HepG2 (cell line): ENCODE measurements around the gene PSKH1. TPM values are rescaled to one million over a fixed set of nuclear protein-coding genes. Genes with fewer than 3 reads are reported as not detected.

ENCODE experiments used
- BCL3 ChIP-seq: sonication (generic); formaldehyde crosslinking; IDR thresholded peaks from 2 replicates; pipeline ENCODE4 v1.5.1; 2020; ENCODE audit warnings: mild to moderate bottlenecking, missing genetic modification reagents, moderate library complexity
- ELK4 ChIP-seq: sonication (generic); formaldehyde crosslinking; IDR thresholded peaks from 2 replicates; pipeline ENCODE4 v1.9.0; 2021; ENCODE audit warnings: missing genetic modification reagents, borderline replicate concordance
- FOXA3 ChIP-seq: IDR thresholded peaks from 2 replicates; pipeline ENCODE4 v1.6.1; 2016; ENCODE audit warnings: missing genetic modification reagents, missing compliant biosample characterization
- GATA4 ChIP-seq: sonication (generic); IDR thresholded peaks from 2 replicates; pipeline ENCODE4 v1.6.1; 2016; ENCODE audit warnings: antibody characterized with exemption, low read depth, borderline replicate concordance
- HMG20A ChIP-seq: IDR thresholded peaks from 2 replicates; pipeline ENCODE4 v1.6.1; 2016; ENCODE audit warnings: borderline replicate concordance
- ISX ChIP-seq: sonication (generic); formaldehyde crosslinking; conservative IDR thresholded peaks from 2 replicates; pipeline ENCODE4 v1.5.0; 2020; ENCODE audit warnings: missing genetic modification reagents
- MZF1 ChIP-seq: sonication (generic); formaldehyde crosslinking; IDR thresholded peaks from 2 replicates; pipeline ENCODE4 v1.8.1; 2023; ENCODE audit warnings: mild to moderate bottlenecking, missing genetic modification reagents, borderline replicate concordance
- SNRNP70 ChIP-seq: fragments of 200-400 bp; formaldehyde crosslinking; IDR thresholded peaks from 2 replicates; pipeline ENCODE4 v1.6.1; 2017; ENCODE audit warnings: mild to moderate bottlenecking, low read depth, low read length, moderate library complexity
- SSRP1 ChIP-seq: IDR thresholded peaks from 2 replicates; pipeline ENCODE4 v1.6.1; 2016; ENCODE audit warnings: control low read depth
- TRIM22 ChIP-seq: fragments of 450-650 bp; IDR thresholded peaks from 2 replicates; pipeline ENCODE4 v1.6.1; 2017
- ZBTB26 ChIP-seq: IDR thresholded peaks from 2 replicates; pipeline ENCODE4 v1.6.1; 2016; ENCODE audit warnings: missing compliant biosample characterization, missing genetic modification reagents, borderline replicate concordance
- ZBTB33 ChIP-seq: sonication (generic); formaldehyde crosslinking; IDR thresholded peaks from 2 replicates; pipeline ENCODE4 v1.4.0; 2020; ENCODE audit warnings: missing genetic modification reagents
- ZNF234 ChIP-seq: sonication (generic); formaldehyde crosslinking; conservative IDR thresholded peaks from 2 replicates; pipeline ENCODE4 v1.5.1; 2020; ENCODE audit warnings: mild to moderate bottlenecking, missing genetic modification reagents
- ZNF251 ChIP-seq: sonication (generic); formaldehyde crosslinking; IDR thresholded peaks from 2 replicates; pipeline ENCODE4 v1.9.0; 2021; ENCODE audit warnings: mild to moderate bottlenecking, missing genetic modification reagents
- ZNF274 ChIP-seq: sonication (generic); formaldehyde crosslinking; IDR thresholded peaks from 2 replicates; pipeline ENCODE4 v1.5.1; 2020; ENCODE audit warnings: mild to moderate bottlenecking, missing genetic modification reagents
- ZNF414 ChIP-seq: sonication (generic); formaldehyde crosslinking; IDR thresholded peaks from 2 replicates; pipeline ENCODE4 v1.5.0; 2020; ENCODE audit warnings: missing genetic modification reagents
- ZNF598 ChIP-seq: sonication (generic); formaldehyde crosslinking; IDR thresholded peaks from 2 replicates; pipeline ENCODE4 v1.5.1; 2020; ENCODE audit warnings: mild to moderate bottlenecking, missing genetic modification reagents, borderline replicate concordance
- ZNF800 ChIP-seq: sonication (generic); formaldehyde crosslinking; IDR thresholded peaks from 2 replicates; pipeline ENCODE4 v1.4.0; 2020; ENCODE audit warnings: missing genetic modification reagents
- polyA plus RNA-seq, 8 experiments: library from polyadenylated mRNA; depleted of rRNA in 3 of 8; stranded (reverse) in 7 of 8; unstranded in 1 of 8; fragments of >200 nt; fragmentation: Illumina TruSeq in 4 of 8; extraction: Trizol in 4 of 8; gene quantifications; 2 replicates each; pipeline versions ENCODE4 v1.2.1 to v1.2.3, GENCODE V29; 2011 to 2016; ENCODE audit warnings: low read depth in 4 of 8, missing spikeins in 1 of 8, mixed read lengths in 1 of 8; ENCODE audit not compliant: insufficient read depth in 1 of 8
- total RNA-seq, 5 experiments: library from RNA; depleted of rRNA; stranded (reverse); fragments of >200 nt; fragmentation: Illumina TruSeq; extraction: Trizol; gene quantifications; 2 replicates each; pipeline ENCODE4 v1.2.3, GENCODE V29; 2016; ENCODE audit warnings: low read depth in 1 of 5

PSKH1 gene
- total and polyA plus RNA-seq, 2 of the 13 experiments (the other 11 are each of a cell fraction or from before 2014, with no cell fraction given): 8.4 to 19.1 TPM

GRCh38 chr16:67968400-67969253 lies 75.6 kb downstream of the PSKH1 start, which contains the start of gene SLC12A4 (continued):
- TF ChIP-seq SNRNP70 (no peak), ZNF800 (CRISPR knock-in tag) (no peak; the same call in 1 of the 2 replicates), ZNF251 (CRISPR knock-in tag) (no peak), GATA4 (no peak), TRIM22 (no peak), ZNF234 (CRISPR knock-in tag) (0 out of 2 replicates have a peak, but pooled peaks have one; percentile 31), ELK4 (CRISPR knock-in tag) (no peak), SSRP1 (no peak), ZBTB26 (no peak; the same call in 1 of the 2 replicates), MZF1 (no peak), ZNF414 (peak; percentile 75; the same call in 1 of the 2 replicates), FOXA3 (no peak), ZNF274 (CRISPR knock-in tag) (peak; percentile 61; the same call in 1 of the 2 replicates), ZBTB33 (no peak), HMG20A (CRISPR knock-in tag) (0 out of 2 replicates have a peak, but pooled peaks have one; percentile 9), BCL3 (CRISPR knock-in tag) (peak; percentile 64; the same call in 1 of the 2 replicates), ISX (CRISPR knock-in tag) (no peak), ZNF598 (CRISPR knock-in tag) (no peak)
